Erythroblast (primary cell): ENCODE data around the gene NINL.

Experiments
- GATA1 ChIP-seq: IDR thresholded peaks from 2 replicates; pipeline ENCODE4 v1.6.1; 2011; ENCODE audit warnings: low read depth, mild to moderate bottlenecking, control low read depth, low read length, moderate library complexity
- POLR2A ChIP-seq: IDR thresholded peaks from 2 replicates; pipeline ENCODE4 v1.6.1; 2011; ENCODE audit warnings: mild to moderate bottlenecking, low read length

DNA sequence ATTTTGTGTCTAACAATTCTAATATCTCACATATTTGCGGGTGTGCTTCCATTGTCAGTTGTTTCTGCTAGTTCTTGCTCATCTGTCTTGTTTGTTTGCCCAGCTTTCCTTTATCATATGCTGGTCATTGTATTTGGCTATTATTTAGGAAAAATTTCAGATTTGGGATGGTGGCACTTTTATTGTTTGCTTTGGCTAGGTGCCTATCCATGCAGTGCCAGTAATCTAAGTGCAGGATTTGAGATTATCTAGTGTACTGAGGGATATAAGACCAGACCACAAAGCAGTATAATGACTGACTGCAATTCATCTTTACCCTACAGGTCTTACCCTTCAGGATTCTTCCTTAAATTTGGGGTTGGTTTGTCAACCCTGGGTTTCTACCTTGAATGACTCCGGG is 63.9 kb downstream of the NINL start:
- TF ChIP-seq POLR2A (no peak), GATA1 (no peak)
